Measurements from ENCODE around the gene MAP1A.

The MAP1A gene

GRCh38 chr15:43541785-43542184 lies 24.4 kb downstream of the MAP1A start:
- Histone ChIP-seq H4K20me1 (ENCODE audit: insufficient read depth, low read length) (no peaks in the 10 kb centered on the region), H2AFZ (ENCODE audit: low read length) (no peak overlapping the region), H3K9me2 (replicated peaks; ENCODE audit: insufficient read depth, low read length) (no peaks in the 10 kb centered on the region), H3K79me2 (ENCODE audit: low read length) (no peaks in the 10 kb centered on the region), H3K27ac (ENCODE audit: low read length) (no peak overlapping the region), H3K4me3 (ENCODE audit: low read length) (no peak overlapping the region), H3K9me3 (replicated peaks; ENCODE audit: insufficient read depth, low read length) (no peaks in the 10 kb centered on the region), H3F3A (ENCODE audit: insufficient read depth, low read length) (no peaks in the 10 kb centered on the region), H3K4me2 (ENCODE audit: low read depth, low read length) (no peak overlapping the region), H3K27me3 (replicated peaks; ENCODE audit: insufficient read depth, low read length) (no peaks in the 10 kb centered on the region), H3K4me1 (ENCODE audit: low read length) (no peaks in the 10 kb centered on the region), H3K36me3 (replicated peaks; ENCODE audit: insufficient read depth, low read length) (no peaks in the 10 kb centered on the region), H3K9ac (ENCODE audit: low read length) (no peak overlapping the region)
- no peak for TF ChIP-seq EZH2 (optimal IDR thresholded peaks at IDR 0.05; ENCODE audit: low read depth, low read length)
- no peak for TF ChIP-seq EZH2phosphoT487 (IDR thresholded peaks at IDR 0.05; ENCODE audit: low read length)
- TF ChIP-seq, protein P1, sequence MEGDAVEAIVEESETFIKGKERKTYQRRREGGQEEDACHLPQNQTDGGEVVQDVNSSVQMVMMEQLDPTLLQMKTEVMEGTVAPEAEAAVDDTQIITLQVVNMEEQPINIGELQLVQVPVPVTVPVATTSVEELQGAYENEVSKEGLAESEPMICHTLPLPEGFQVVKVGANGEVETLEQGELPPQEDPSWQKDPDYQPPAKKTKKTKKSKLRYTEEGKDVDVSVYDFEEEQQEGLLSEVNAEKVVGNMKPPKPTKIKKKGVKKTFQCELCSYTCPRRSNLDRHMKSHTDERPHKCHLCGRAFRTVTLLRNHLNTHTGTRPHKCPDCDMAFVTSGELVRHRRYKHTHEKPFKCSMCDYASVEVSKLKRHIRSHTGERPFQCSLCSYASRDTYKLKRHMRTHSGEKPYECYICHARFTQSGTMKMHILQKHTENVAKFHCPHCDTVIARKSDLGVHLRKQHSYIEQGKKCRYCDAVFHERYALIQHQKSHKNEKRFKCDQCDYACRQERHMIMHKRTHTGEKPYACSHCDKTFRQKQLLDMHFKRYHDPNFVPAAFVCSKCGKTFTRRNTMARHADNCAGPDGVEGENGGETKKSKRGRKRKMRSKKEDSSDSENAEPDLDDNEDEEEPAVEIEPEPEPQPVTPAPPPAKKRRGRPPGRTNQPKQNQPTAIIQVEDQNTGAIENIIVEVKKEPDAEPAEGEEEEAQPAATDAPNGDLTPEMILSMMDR (IDR thresholded peaks at IDR 0.05; ENCODE audit: low read length) = no peak
- no peak for DNase-seq

GRCh38 chr15:43544266-43544665 lies 26.9 kb downstream of the MAP1A start:
- Histone ChIP-seq H3K27me3 (replicated peaks; ENCODE audit: insufficient read depth, low read length) (no peaks in the 10 kb centered on the region), H3K9ac (ENCODE audit: low read length) (no peak overlapping the region), H3K4me3 (ENCODE audit: low read length) (no peak overlapping the region), H3K4me2 (ENCODE audit: low read depth, low read length) (no peak overlapping the region), H3K4me1 (ENCODE audit: low read length) (no peaks in the 10 kb centered on the region), H3K27ac (ENCODE audit: low read length) (no peak overlapping the region), H3K9me2 (replicated peaks; ENCODE audit: insufficient read depth, low read length) (no peaks in the 10 kb centered on the region), H2AFZ (ENCODE audit: low read length) (no peak overlapping the region), H3F3A (ENCODE audit: insufficient read depth, low read length) (no peaks in the 10 kb centered on the region), H3K9me3 (replicated peaks; ENCODE audit: insufficient read depth, low read length) (no peaks in the 10 kb centered on the region), H4K20me1 (ENCODE audit: insufficient read depth, low read length) (no peaks in the 10 kb centered on the region), H3K36me3 (replicated peaks; ENCODE audit: insufficient read depth, low read length) (no peaks in the 10 kb centered on the region), H3K79me2 (ENCODE audit: low read length) (no peaks in the 10 kb centered on the region)
- DNase-seq = no peak
- TF ChIP-seq, protein P1 (IDR thresholded peaks at IDR 0.05; ENCODE audit: low read length) = no peak
- TF ChIP-seq EZH2 (optimal IDR thresholded peaks at IDR 0.05; ENCODE audit: low read depth, low read length) (no peak), EZH2phosphoT487 (IDR thresholded peaks at IDR 0.05; ENCODE audit: low read length) (no peak)

- no peaks in the 10 kb centered on the region for H3K9me3 ChIP-seq (replicated peaks; ENCODE audit: insufficient read depth, low read length)
- no peak overlapping the region for H3K4me3 ChIP-seq (ENCODE audit: low read length)
- no peaks in the 10 kb centered on the region for H3K27me3 ChIP-seq (replicated peaks; ENCODE audit: insufficient read depth, low read length)
- H3K36me3 ChIP-seq (replicated peaks; ENCODE audit: insufficient read depth, low read length) = no peaks in the 10 kb centered on the region
- no peaks in the 10 kb centered on the region for H3K9me2 ChIP-seq (replicated peaks; ENCODE audit: insufficient read depth, low read length)
- H3K9ac ChIP-seq (ENCODE audit: low read length) = no peak overlapping the region
- no peak overlapping the region for H3K27ac ChIP-seq (ENCODE audit: low read length)
- no peaks in the 10 kb centered on the region for H4K20me1 ChIP-seq (ENCODE audit: insufficient read depth, low read length)
- H3K4me1 ChIP-seq (ENCODE audit: low read length) = no peaks in the 10 kb centered on the region
- TF ChIP-seq, protein P1 (IDR thresholded peaks at IDR 0.05; ENCODE audit: low read length) = no peak
- TF ChIP-seq EZH2phosphoT487 (IDR thresholded peaks at IDR 0.05; ENCODE audit: low read length) (no peak), EZH2 (optimal IDR thresholded peaks at IDR 0.05; ENCODE audit: low read depth, low read length) (no peak)
- H3K4me2 ChIP-seq (ENCODE audit: low read depth, low read length) = no peak overlapping the region
- H3K79me2 ChIP-seq (ENCODE audit: low read length) = no peaks in the 10 kb centered on the region
- DNase-seq = no peak
- H2AFZ ChIP-seq (ENCODE audit: low read length) = no peak overlapping the region
- no peaks in the 10 kb centered on the region for H3F3A ChIP-seq (ENCODE audit: insufficient read depth, low read length)
Observed at GRCh38 chr15:43545426-43545825, 28.0 kb downstream of the MAP1A start.
